KOPT-K1 (cell line): ENCODE data around the gene SLC9A9.

ENCODE experiments used
- H3K27ac ChIP-seq: fragments of 200-600 bp; sonication (generic); 2 replicates; pipeline ENCODE4 v1.5.1; 2016; ENCODE audit warnings: antibody characterized with exemption, mild to moderate bottlenecking, low read depth, low read length; ENCODE audit not compliant: poor library complexity, severe bottlenecking
- H3K36me3 ChIP-seq: fragments of 200-600 bp; sonication (generic); 2 replicates; pipeline ENCODE4 v1.5.1; 2017; ENCODE audit warnings: antibody characterized with exemption, mild to moderate bottlenecking, low read length, moderate library complexity; ENCODE audit not compliant: insufficient read depth
- H3K9me3 ChIP-seq: fragments of 200-600 bp; sonication (generic); 2 replicates; pipeline ENCODE4 v1.5.1; 2017; ENCODE audit warnings: antibody characterized with exemption, low read length, mild to moderate bottlenecking; ENCODE audit not compliant: insufficient read depth, poor library complexity, severe bottlenecking

The SLC9A9 gene

GRCh38 chr3:143677430-143677829 lies 170.8 kb downstream of the SLC9A9 start:
- Histone ChIP-seq H3K27ac (no peak overlapping the region), H3K36me3 (no peaks in the 10 kb centered on the region), H3K9me3 (no peaks in the 10 kb centered on the region)

GRCh38 chr3:143676747-143677146 lies 171.5 kb downstream of the SLC9A9 start:
- H3K36me3 ChIP-seq: no peaks in the 10 kb centered on the region
- no peak overlapping the region for H3K27ac ChIP-seq
- no peaks in the 10 kb centered on the region for H3K9me3 ChIP-seq

GRCh38 chr3:143676021-143676420 lies 172.2 kb downstream of the SLC9A9 start:
- no peak overlapping the region for H3K27ac ChIP-seq
- H3K36me3 ChIP-seq: no peaks in the 10 kb centered on the region
- H3K9me3 ChIP-seq: no peaks in the 10 kb centered on the region

- Histone ChIP-seq H3K9me3 (no peaks in the 10 kb centered on the region), H3K36me3 (no peaks in the 10 kb centered on the region), H3K27ac (peak overlapping the region; percentile 12)
These were observed 173.9 kb downstream of the SLC9A9 start for GRCh38 chr3:143674100-143674968.

- Histone ChIP-seq H3K36me3 (no peaks in the 10 kb centered on the region), H3K27ac (no peak overlapping the region), H3K9me3 (no peaks in the 10 kb centered on the region)
These were observed 175.7 kb downstream of the SLC9A9 start for GRCh38 chr3:143672396-143673165.

GRCh38 chr3:143671626-143672025 lies 176.6 kb downstream of the SLC9A9 start:
- H3K27ac ChIP-seq: no peak overlapping the region
- no peaks in the 10 kb centered on the region for H3K9me3 ChIP-seq
- H3K36me3 ChIP-seq: no peaks in the 10 kb centered on the region

GRCh38 chr3:143668924-143669790 lies 179.1 kb downstream of the SLC9A9 start:
- Histone ChIP-seq H3K9me3 (no peaks in the 10 kb centered on the region), H3K36me3 (no peaks in the 10 kb centered on the region), H3K27ac (no peak overlapping the region)

GRCh38 chr3:143668385-143668784 lies 179.9 kb downstream of the SLC9A9 start:
- Histone ChIP-seq H3K36me3 (no peaks in the 10 kb centered on the region), H3K9me3 (no peaks in the 10 kb centered on the region), H3K27ac (no peak overlapping the region)

- Histone ChIP-seq H3K9me3 (no peaks in the 10 kb centered on the region), H3K36me3 (no peaks in the 10 kb centered on the region), H3K27ac (no peak overlapping the region)
These were observed 186.6 kb downstream of the SLC9A9 start for GRCh38 chr3:143661677-143662076.

- H3K36me3 ChIP-seq: no peaks in the 10 kb centered on the region
- H3K9me3 ChIP-seq: no peaks in the 10 kb centered on the region
These were observed 189.4 kb downstream of the SLC9A9 start for GRCh38 chr3:143658861-143659260.

GRCh38 chr3:143658116-143658515 lies 190.2 kb downstream of the SLC9A9 start:
- H3K27ac ChIP-seq: no peak overlapping the region
- no peaks in the 10 kb centered on the region for H3K36me3 ChIP-seq
- no peaks in the 10 kb centered on the region for H3K9me3 ChIP-seq

More at GRCh38 chr3:143658861-143659260, 189.4 kb downstream of the SLC9A9 start:
- no peak overlapping the region for H3K27ac ChIP-seq

GRCh38 chr3:143657391-143657790 lies 190.9 kb downstream of the SLC9A9 start:
- no peaks in the 10 kb centered on the region for H3K36me3 ChIP-seq
- H3K9me3 ChIP-seq: no peaks in the 10 kb centered on the region
- no peak overlapping the region for H3K27ac ChIP-seq

- Histone ChIP-seq H3K9me3 (no peaks in the 10 kb centered on the region), H3K27ac (no peak overlapping the region), H3K36me3 (no peaks in the 10 kb centered on the region)
These were observed 193.4 kb downstream of the SLC9A9 start for GRCh38 chr3:143654906-143655305.

- Histone ChIP-seq H3K27ac (no peak overlapping the region), H3K9me3 (no peaks in the 10 kb centered on the region), H3K36me3 (no peaks in the 10 kb centered on the region)
These were observed 194.3 kb downstream of the SLC9A9 start for GRCh38 chr3:143653935-143654334.

- H3K27ac ChIP-seq: no peak overlapping the region
- H3K36me3 ChIP-seq: no peaks in the 10 kb centered on the region
- H3K9me3 ChIP-seq: no peaks in the 10 kb centered on the region
These were observed 194.8 kb downstream of the SLC9A9 start for GRCh38 chr3:143653493-143653892.
